ENCODE measurements around the gene ARMC7.
A peak's percentile ranks its signal among the peaks of the same experiment; 100 is the strongest.

ARMC7 gene

DNA sequence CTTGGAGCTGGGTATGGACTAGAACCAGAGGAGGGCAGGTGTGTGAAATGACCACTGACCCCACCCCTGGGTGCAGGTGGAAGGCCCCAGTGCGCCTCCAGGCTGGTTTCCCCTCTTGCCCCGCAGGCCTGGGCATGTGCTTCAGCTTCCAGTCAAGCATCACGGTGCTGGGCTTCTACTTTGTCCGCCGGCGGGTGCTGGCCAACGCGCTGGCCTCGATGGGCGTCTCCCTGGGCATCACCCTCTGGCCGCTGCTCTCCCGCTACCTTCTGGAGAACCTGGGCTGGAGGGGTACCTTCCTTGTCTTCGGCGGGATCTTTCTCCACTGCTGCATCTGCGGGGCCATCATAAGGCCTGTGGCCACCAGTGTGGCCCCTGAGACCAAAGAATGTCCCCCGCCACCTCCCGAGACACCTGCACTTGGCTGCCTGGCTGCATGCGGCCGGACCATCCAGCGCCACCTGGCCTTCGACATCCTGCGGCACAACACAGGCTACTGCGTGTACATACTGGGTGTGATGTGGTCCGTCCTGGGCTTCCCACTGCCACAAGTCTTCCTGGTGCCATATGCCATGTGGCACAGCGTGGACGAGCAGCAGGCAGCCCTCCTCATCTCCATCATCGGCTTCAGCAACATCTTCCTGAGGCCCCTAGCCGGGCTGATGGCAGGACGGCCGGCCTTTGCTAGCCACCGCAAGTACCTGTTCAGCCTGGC is 9.7 kb upstream of the ARMC7 start:
- H3K9me3 Mint-ChIP-seq: no peaks in the 10 kb centered on the region
- no peaks in the 10 kb centered on the region for H3K27me3 Mint-ChIP-seq (ENCODE audit: low read depth)
- no peak for DNase-seq (ENCODE audit: low spot score)
- no peaks in the 10 kb centered on the region for H3K36me3 Mint-ChIP-seq (ENCODE audit: low read depth)
- H3K27ac Mint-ChIP-seq: no peak overlapping the region
- no peak overlapping the region for H3K4me3 Mint-ChIP-seq
- H3K4me1 Mint-ChIP-seq (ENCODE audit: low read depth): no peaks in the 10 kb centered on the region

GRCh38 chr17:75102385-75102821 is 7.4 kb upstream of the ARMC7 start:
- H3K36me3 Mint-ChIP-seq (ENCODE audit: low read depth): peaks cover 1% of the 10 kb centered on the region
- DNase-seq (ENCODE audit: low spot score): no peak
- H3K9me3 Mint-ChIP-seq: no peaks in the 10 kb centered on the region
- H3K27me3 Mint-ChIP-seq (ENCODE audit: low read depth): no peaks in the 10 kb centered on the region
- no peak overlapping the region for H3K4me3 Mint-ChIP-seq
- no peak overlapping the region for H3K27ac Mint-ChIP-seq
- H3K4me1 Mint-ChIP-seq (ENCODE audit: low read depth): no peaks in the 10 kb centered on the region

GRCh38 chr17:75103601-75104554 is 5.9 kb upstream of the ARMC7 start:
- DNase-seq (ENCODE audit: low spot score): no peak
- H3K27me3 Mint-ChIP-seq (ENCODE audit: low read depth): no peaks in the 10 kb centered on the region
- peaks cover 1% of the 10 kb centered on the region for H3K36me3 Mint-ChIP-seq (ENCODE audit: low read depth)
- no peak overlapping the region for H3K27ac Mint-ChIP-seq
- no peaks in the 10 kb centered on the region for H3K9me3 Mint-ChIP-seq
- H3K4me3 Mint-ChIP-seq: no peak overlapping the region
- peaks cover 2% of the 10 kb centered on the region for H3K4me1 Mint-ChIP-seq (ENCODE audit: low read depth)

GRCh38 chr17:75105126-75106080 is 4.4 kb upstream of the ARMC7 start:
- H3K36me3 Mint-ChIP-seq (ENCODE audit: low read depth): peaks cover 1% of the 10 kb centered on the region
- no peaks in the 10 kb centered on the region for H3K27me3 Mint-ChIP-seq (ENCODE audit: low read depth)
- no peaks in the 10 kb centered on the region for H3K9me3 Mint-ChIP-seq
- no peak overlapping the region for H3K4me3 Mint-ChIP-seq
- no peak overlapping the region for H3K27ac Mint-ChIP-seq
- peaks cover 5% of the 10 kb centered on the region for H3K4me1 Mint-ChIP-seq (ENCODE audit: low read depth)
- no peak for DNase-seq (ENCODE audit: low spot score)

DNA sequence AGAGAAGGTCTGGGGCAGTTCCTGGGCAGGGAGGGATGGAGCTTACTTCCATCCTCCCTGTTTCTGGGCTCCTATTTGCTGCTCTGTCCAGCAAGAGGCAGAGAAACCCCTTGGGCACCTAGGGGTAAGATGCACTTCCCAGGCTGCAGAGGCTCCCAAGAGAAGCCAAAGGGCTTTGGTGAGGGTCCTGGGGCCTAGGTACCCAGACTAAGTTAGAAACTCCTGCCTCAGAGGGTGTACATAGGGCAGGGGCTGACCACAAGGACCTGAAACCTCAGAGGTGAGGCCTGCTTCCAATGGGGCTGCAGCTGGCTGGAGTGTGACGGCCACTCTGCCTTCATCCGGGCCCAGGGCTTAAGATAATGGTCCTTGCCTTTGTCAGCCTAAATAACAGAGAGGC is 1.6 kb upstream of the ARMC7 start:
- Mint-ChIP-seq H3K27me3 (ENCODE audit: low read depth) (no peaks in the 10 kb centered on the region), H3K27ac (no peak overlapping the region), H3K36me3 (ENCODE audit: low read depth) (peaks cover 13% of the 10 kb centered on the region), H3K4me1 (ENCODE audit: low read depth) (peaks cover 15% of the 10 kb centered on the region), H3K9me3 (no peaks in the 10 kb centered on the region), H3K4me3 (peak overlapping the region; percentile 94)
- DNase-seq (ENCODE audit: low spot score): no peak

GRCh38 chr17:75109046-75109406 is 743 bp upstream of the ARMC7 start:
- Mint-ChIP-seq H3K27me3 (ENCODE audit: low read depth) (no peaks in the 10 kb centered on the region), H3K27ac (peak overlapping the region; percentile 36), H3K4me3 (peak overlapping the region; percentile 94), H3K36me3 (ENCODE audit: low read depth) (peaks cover 15% of the 10 kb centered on the region), H3K4me1 (ENCODE audit: low read depth) (peaks cover 17% of the 10 kb centered on the region), H3K9me3 (no peaks in the 10 kb centered on the region)
- DNase-seq (ENCODE audit: low spot score): no peak

GRCh38 chr17:75110234-75110937 is 617 bp downstream of the ARMC7 start:
- peaks cover 27% of the 10 kb centered on the region for H3K4me1 Mint-ChIP-seq (ENCODE audit: low read depth)
- no peaks in the 10 kb centered on the region for H3K27me3 Mint-ChIP-seq (ENCODE audit: low read depth)
- no peaks in the 10 kb centered on the region for H3K9me3 Mint-ChIP-seq
- H3K4me3 Mint-ChIP-seq: peak overlapping the region; percentile 94
- H3K36me3 Mint-ChIP-seq (ENCODE audit: low read depth): peaks cover 23% of the 10 kb centered on the region
- no peak for DNase-seq (ENCODE audit: low spot score)
- peak overlapping the region; percentile 82 for H3K27ac Mint-ChIP-seq

GRCh38 chr17:75111777-75112335 is 2.1 kb downstream of the ARMC7 start:
- Mint-ChIP-seq H3K27me3 (ENCODE audit: low read depth) (no peaks in the 10 kb centered on the region), H3K36me3 (ENCODE audit: low read depth) (peaks cover 21% of the 10 kb centered on the region), H3K4me3 (peak overlapping the region; percentile 94), H3K27ac (peak overlapping the region; percentile 51), H3K9me3 (no peaks in the 10 kb centered on the region), H3K4me1 (ENCODE audit: low read depth) (peaks cover 27% of the 10 kb centered on the region)
- DNase-seq (ENCODE audit: low spot score): no peak

DNA sequence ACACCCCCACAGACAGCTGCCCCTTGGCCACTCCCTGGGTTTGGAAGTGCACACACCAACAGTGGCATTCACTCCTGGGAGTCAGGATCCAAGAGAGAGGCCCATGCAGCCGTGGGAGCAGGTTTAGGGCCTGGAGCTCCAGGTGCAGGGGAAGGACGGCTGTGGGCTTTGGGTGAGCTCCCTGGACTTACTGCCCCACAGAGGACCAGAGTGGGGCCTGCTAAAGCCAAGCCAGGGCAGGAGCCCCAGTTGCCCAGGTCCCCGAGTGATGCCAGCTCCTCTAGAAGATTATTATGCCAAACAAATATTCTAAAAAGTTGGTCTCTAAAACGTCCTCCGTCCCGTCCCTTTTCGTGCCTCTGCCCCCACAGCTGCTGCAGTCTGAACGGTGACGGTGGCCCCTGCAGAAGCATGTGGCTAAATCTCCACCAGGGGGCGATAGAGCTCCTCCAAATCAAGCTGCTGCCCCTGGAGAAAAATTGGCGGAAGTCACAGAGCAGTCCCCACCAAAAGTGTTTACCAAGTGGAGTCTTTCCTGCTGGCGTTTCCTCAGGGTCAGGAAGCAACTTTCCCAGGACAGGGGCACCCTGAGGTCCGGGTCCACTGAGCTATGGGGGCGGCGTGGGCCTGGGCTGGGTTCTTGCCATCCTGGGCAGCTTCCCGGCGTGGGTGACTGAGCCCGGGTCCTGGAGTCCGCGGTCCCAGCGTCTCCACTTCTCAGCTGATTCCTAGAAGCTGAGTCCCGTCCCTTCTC is 4.2 kb downstream of the ARMC7 start:
- DNase-seq (ENCODE audit: low spot score): peak; percentile 83
- peak overlapping the region; percentile 91 for H3K27ac Mint-ChIP-seq
- no peaks in the 10 kb centered on the region for H3K9me3 Mint-ChIP-seq
- H3K4me1 Mint-ChIP-seq (ENCODE audit: low read depth): peaks cover 26% of the 10 kb centered on the region
- peak overlapping the region; percentile 87 for H3K4me3 Mint-ChIP-seq
- H3K36me3 Mint-ChIP-seq (ENCODE audit: low read depth): peaks cover 26% of the 10 kb centered on the region
- H3K27me3 Mint-ChIP-seq (ENCODE audit: low read depth): no peaks in the 10 kb centered on the region

DNA sequence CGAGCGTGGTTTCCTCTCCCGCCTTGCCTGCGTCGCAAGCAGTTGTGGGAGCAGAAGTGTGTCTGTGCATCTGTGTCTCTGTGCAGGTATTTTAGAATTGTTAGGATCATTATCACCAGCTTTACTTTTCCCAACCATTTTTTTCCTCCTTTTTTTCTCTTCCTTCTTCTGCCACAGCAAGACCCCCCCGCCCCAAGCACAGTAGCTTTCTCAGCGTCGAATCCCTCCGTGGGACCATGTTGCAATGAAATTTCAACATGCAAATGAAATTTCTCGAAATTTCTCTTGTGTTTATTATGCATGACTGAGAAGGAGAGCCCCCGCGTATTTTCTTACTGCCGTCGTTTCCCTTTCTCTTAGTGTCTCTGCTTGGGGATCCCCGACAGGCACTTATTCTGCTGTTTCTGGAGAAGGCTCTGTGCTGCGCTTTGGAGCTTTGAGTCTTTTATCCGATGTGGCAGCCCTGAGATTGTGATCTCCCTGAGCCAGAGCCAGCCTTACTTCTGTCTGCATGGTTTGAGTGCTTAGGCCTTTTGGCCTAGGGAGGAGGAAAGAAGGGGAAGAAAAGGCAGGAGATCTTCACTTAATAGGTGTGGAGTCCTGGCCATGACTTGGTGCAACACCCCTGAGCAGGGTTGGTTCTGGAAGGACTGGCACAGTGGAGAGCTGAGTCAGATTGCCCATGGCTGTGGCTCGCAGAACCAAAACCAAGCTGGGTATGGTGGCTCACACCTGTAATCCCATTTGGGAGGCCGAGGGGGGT is 5.0 kb downstream of the ARMC7 start:
- Mint-ChIP-seq H3K27me3 (ENCODE audit: low read depth) (no peaks in the 10 kb centered on the region), H3K36me3 (ENCODE audit: low read depth) (peaks cover 29% of the 10 kb centered on the region), H3K9me3 (no peaks in the 10 kb centered on the region), H3K4me1 (ENCODE audit: low read depth) (peaks cover 25% of the 10 kb centered on the region), H3K27ac (peak overlapping the region; percentile 91), H3K4me3 (peak overlapping the region; percentile 87)
- DNase-seq (ENCODE audit: low spot score): no peak

- Mint-ChIP-seq H3K36me3 (ENCODE audit: low read depth) (peaks cover 32% of the 10 kb centered on the region), H3K27ac (no peak overlapping the region), H3K4me1 (ENCODE audit: low read depth) (peaks cover 23% of the 10 kb centered on the region), H3K4me3 (no peak overlapping the region), H3K27me3 (ENCODE audit: low read depth) (no peaks in the 10 kb centered on the region), H3K9me3 (no peaks in the 10 kb centered on the region)
- no peak for DNase-seq (ENCODE audit: low spot score)
Measured at GRCh38 chr17:75115555-75115954, 5.8 kb downstream of the ARMC7 start.

DNA sequence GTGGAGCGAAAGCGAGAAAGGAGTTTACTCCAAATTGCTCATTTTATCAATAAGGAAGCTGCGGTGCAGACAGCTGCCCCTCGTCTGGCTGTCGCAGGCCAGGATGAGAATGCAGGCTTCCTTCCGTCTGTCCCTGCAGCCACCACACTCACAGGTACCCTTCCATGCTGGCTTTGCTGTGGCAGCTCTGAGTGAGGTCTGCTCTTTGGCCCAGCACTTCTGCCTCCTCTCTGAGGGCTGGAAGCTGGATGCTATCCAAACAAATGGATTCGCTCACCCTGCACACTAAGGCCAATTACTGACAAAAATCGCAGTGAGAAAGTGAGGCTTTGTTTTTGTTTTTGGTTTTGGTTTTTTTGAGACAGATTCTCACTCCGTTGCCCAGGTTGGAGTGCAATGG is 7.0 kb downstream of the ARMC7 start:
- no peak for DNase-seq (ENCODE audit: low spot score)
- H3K9me3 Mint-ChIP-seq: no peaks in the 10 kb centered on the region
- no peaks in the 10 kb centered on the region for H3K27me3 Mint-ChIP-seq (ENCODE audit: low read depth)
- H3K4me3 Mint-ChIP-seq: no peak overlapping the region
- peaks cover 35% of the 10 kb centered on the region for H3K36me3 Mint-ChIP-seq (ENCODE audit: low read depth)
- no peak overlapping the region for H3K27ac Mint-ChIP-seq
- peaks cover 22% of the 10 kb centered on the region for H3K4me1 Mint-ChIP-seq (ENCODE audit: low read depth)

All from T-helper 2 cell treated with Interferon-gamma antibody and Interleukin-4, amounts not matched to agents 5 μg/mL and 100 μg/mL, for 36 hours (primary cell).